ENCODE results near the gene TVP23A.
"Not testable (repeated sequence)": the region's sequence is repeated elsewhere in the genome, so short reads cannot be mapped to it uniquely, and the experiment has no call there.

Gene TVP23A

GRCh38 chr16:10847176-10847575, 28.6 kb upstream of the TVP23A start:
- Mint-ChIP-seq H3K36me3 (peaks cover 15% of the 10 kb centered on the region), H3K4me1 (peaks cover 68% of the 10 kb centered on the region), H3K27me3 (no peaks in the 10 kb centered on the region), H3K9me3 (no peaks in the 10 kb centered on the region), H3K27ac (peak overlapping the region; percentile 59), H3K4me3 (no peak overlapping the region)
- no peak for ATAC-seq

- Mint-ChIP-seq H3K36me3 (peaks cover 15% of the 10 kb centered on the region), H3K4me1 (peaks cover 61% of the 10 kb centered on the region), H3K27ac (peak overlapping the region; percentile 59), H3K27me3 (no peaks in the 10 kb centered on the region), H3K9me3 (no peaks in the 10 kb centered on the region), H3K4me3 (peak overlapping the region; percentile 45)
- no peak for ATAC-seq
Measured at GRCh38 chr16:10846213-10846998, 27.8 kb upstream of the TVP23A start.

- H3K27ac Mint-ChIP-seq = no peak overlapping the region
- H3K36me3 Mint-ChIP-seq = no peaks in the 10 kb centered on the region
- no peak for ATAC-seq
- H3K27me3 Mint-ChIP-seq = no peaks in the 10 kb centered on the region
- H3K4me3 Mint-ChIP-seq = no peak overlapping the region
- H3K4me1 Mint-ChIP-seq = peaks cover 40% of the 10 kb centered on the region
- no peaks in the 10 kb centered on the region for H3K9me3 Mint-ChIP-seq
Measured at GRCh38 chr16:10840703-10841102, 22.1 kb upstream of the TVP23A start.

GRCh38 chr16:10839279-10839666, 20.7 kb upstream of the TVP23A start:
- H3K27ac Mint-ChIP-seq = no peak overlapping the region
- peaks cover 1% of the 10 kb centered on the region for H3K9me3 Mint-ChIP-seq
- ATAC-seq = no peak
- no peak overlapping the region for H3K4me3 Mint-ChIP-seq
- H3K4me1 Mint-ChIP-seq = peaks cover 49% of the 10 kb centered on the region
- H3K36me3 Mint-ChIP-seq = peaks cover 6% of the 10 kb centered on the region
- H3K27me3 Mint-ChIP-seq = no peaks in the 10 kb centered on the region

- H3K4me3 Mint-ChIP-seq = no peak overlapping the region
- no peaks in the 10 kb centered on the region for H3K27me3 Mint-ChIP-seq
- no peak overlapping the region for H3K27ac Mint-ChIP-seq
- H3K4me1 Mint-ChIP-seq = peaks cover 49% of the 10 kb centered on the region
- ATAC-seq = no peak
- peaks cover 2% of the 10 kb centered on the region for H3K9me3 Mint-ChIP-seq
- H3K36me3 Mint-ChIP-seq = peaks cover 6% of the 10 kb centered on the region
Measured at GRCh38 chr16:10838621-10839278, 20.2 kb upstream of the TVP23A start.

- H3K36me3 Mint-ChIP-seq = peaks cover 6% of the 10 kb centered on the region
- H3K4me1 Mint-ChIP-seq = peaks cover 64% of the 10 kb centered on the region
- peak overlapping the region; percentile 71 for H3K27ac Mint-ChIP-seq
- peaks cover 2% of the 10 kb centered on the region for H3K9me3 Mint-ChIP-seq
- no peak overlapping the region for H3K4me3 Mint-ChIP-seq
- no peaks in the 10 kb centered on the region for H3K27me3 Mint-ChIP-seq
- no peak for ATAC-seq
Measured at GRCh38 chr16:10836174-10836853, 17.7 kb upstream of the TVP23A start.

- peaks cover 6% of the 10 kb centered on the region for H3K36me3 Mint-ChIP-seq
- no peak overlapping the region for H3K4me3 Mint-ChIP-seq
- no peaks in the 10 kb centered on the region for H3K27me3 Mint-ChIP-seq
- H3K27ac Mint-ChIP-seq = peak overlapping the region; percentile 71
- peak; percentile 86 for ATAC-seq
- H3K4me1 Mint-ChIP-seq = peaks cover 68% of the 10 kb centered on the region
- peaks cover 2% of the 10 kb centered on the region for H3K9me3 Mint-ChIP-seq
Measured at GRCh38 chr16:10835281-10835931, 16.8 kb upstream of the TVP23A start.

GRCh38 chr16:10834766-10835165, 16.2 kb upstream of the TVP23A start:
- H3K4me1 Mint-ChIP-seq = peaks cover 68% of the 10 kb centered on the region

GRCh38 chr16:10834130-10834529, 15.5 kb upstream of the TVP23A start:
- H3K36me3 Mint-ChIP-seq = peaks cover 6% of the 10 kb centered on the region
- no peaks in the 10 kb centered on the region for H3K27me3 Mint-ChIP-seq
- H3K4me1 Mint-ChIP-seq = peaks cover 74% of the 10 kb centered on the region
- H3K4me3 Mint-ChIP-seq = no peak overlapping the region
- H3K27ac Mint-ChIP-seq = peak overlapping the region; percentile 71
- no peak for ATAC-seq
- H3K9me3 Mint-ChIP-seq = peaks cover 2% of the 10 kb centered on the region

More at GRCh38 chr16:10834766-10835165, 16.2 kb upstream of the TVP23A start:
- no peak overlapping the region for H3K4me3 Mint-ChIP-seq
- no peaks in the 10 kb centered on the region for H3K27me3 Mint-ChIP-seq
- H3K27ac Mint-ChIP-seq = peak overlapping the region; percentile 71
- H3K9me3 Mint-ChIP-seq = peaks cover 2% of the 10 kb centered on the region
- ATAC-seq = no peak
- H3K36me3 Mint-ChIP-seq = peaks cover 6% of the 10 kb centered on the region

- peaks cover 2% of the 10 kb centered on the region for H3K9me3 Mint-ChIP-seq
- peak overlapping the region; percentile 71 for H3K27ac Mint-ChIP-seq
- peaks cover 82% of the 10 kb centered on the region for H3K4me1 Mint-ChIP-seq
- H3K4me3 Mint-ChIP-seq = no peak overlapping the region
- H3K27me3 Mint-ChIP-seq = no peaks in the 10 kb centered on the region
- peak; percentile 49 for ATAC-seq
- peaks cover 6% of the 10 kb centered on the region for H3K36me3 Mint-ChIP-seq
Measured at GRCh38 chr16:10833271-10833670, 14.7 kb upstream of the TVP23A start.

- Mint-ChIP-seq H3K27ac (peak overlapping the region; percentile 71), H3K9me3 (peaks cover 2% of the 10 kb centered on the region), H3K27me3 (no peaks in the 10 kb centered on the region), H3K36me3 (peaks cover 6% of the 10 kb centered on the region), H3K4me1 (peaks cover 81% of the 10 kb centered on the region), H3K4me3 (no peak overlapping the region)
- ATAC-seq = peak; percentile 65
Measured at GRCh38 chr16:10831894-10832886, 13.6 kb upstream of the TVP23A start.

- H3K4me3 Mint-ChIP-seq, ATAC-seq, H3K27me3 Mint-ChIP-seq, H3K9me3 Mint-ChIP-seq, H3K36me3 Mint-ChIP-seq: not testable (repeated sequence)
- Mint-ChIP-seq H3K4me1 (peaks cover 62% of the 10 kb centered on the region), H3K27ac (peak overlapping the region; percentile 71)
Measured at GRCh38 chr16:10830240-10830639, 11.6 kb upstream of the TVP23A start.

GRCh38 chr16:10829390-10830098, 10.9 kb upstream of the TVP23A start:
- Mint-ChIP-seq H3K27ac (peak overlapping the region; percentile 71), H3K4me1 (peaks cover 55% of the 10 kb centered on the region)
- not testable (repeated sequence) for H3K4me3 Mint-ChIP-seq, H3K27me3 Mint-ChIP-seq, ATAC-seq, H3K36me3 Mint-ChIP-seq, H3K9me3 Mint-ChIP-seq
